Transverse colon (tissue), 4 donors: Measurements from ENCODE around the gene GLMP. TPM values are rescaled to one million over a fixed set of nuclear protein-coding genes. Genes with fewer than 3 reads are reported as not detected.
A peak's percentile ranks its signal among the peaks of the same experiment; 100 is the strongest.

Experiments
- DNase-seq: peaks from one replicate; pipeline ENCODE4 v3.0.0-alpha.2; 2019
- H3K27ac ChIP-seq, 4 donors: fragments of 200-600 bp; sonication (generic); 2 replicates each; pipeline ENCODE4 v1.5.1; 2016 to 2018; ENCODE audit warnings: inconsistent platforms in 4 of 4
- H3K27me3 ChIP-seq: fragments of 200-600 bp; sonication (generic); 2 replicates; pipeline ENCODE4 v1.5.1; 2017; ENCODE audit warnings: inconsistent platforms
- H3K36me3 ChIP-seq, 4 donors: fragments of 200-600 bp; sonication (generic); 2 replicates each; pipeline ENCODE4 v1.5.1; 2017 to 2019; ENCODE audit warnings: inconsistent platforms in 4 of 4
- H3K4me1 ChIP-seq, 4 donors: fragments of 200-600 bp; sonication (generic); 2 replicates each; pipeline ENCODE4 v1.5.1; 2017 to 2020; ENCODE audit warnings: inconsistent platforms in 4 of 4
- H3K4me3 ChIP-seq, 4 donors: fragments of 200-600 bp; sonication (generic); 1 replicate in 1 of 4; 2 replicates in 3 of 4; pipeline versions ENCODE4 v1.5.1 to v1.6.1; 2017 to 2019; ENCODE audit warnings: inconsistent platforms in 4 of 4
- H3K9me3 ChIP-seq, 2 donors: fragments of 200-600 bp; sonication (generic); 2 replicates each; pipeline ENCODE4 v1.5.1; 2017 to 2019; ENCODE audit warnings: inconsistent platforms in 2 of 2
- CTCF ChIP-seq, 5 experiments: fragments of 200-600 bp in 3 of 5; fragments of 450-650 bp in 2 of 5; sonication (generic) in 3 of 5; IDR thresholded peaks; 1 replicate in 2 of 5; 2 replicates in 3 of 5; pipeline ENCODE4 v1.5.1; 2016 to 2017; ENCODE audit warnings: antibody characterized with exemption in 5 of 5, inconsistent platforms in 3 of 5, mild to moderate bottlenecking in 2 of 5, moderate library complexity in 1 of 5
- EP300 ChIP-seq: sonication (generic); formaldehyde crosslinking; IDR thresholded peaks from one replicate; pipeline ENCODE4 v1.6.1; 2017; ENCODE audit warnings: antibody characterized with exemption, low read depth
- POLR2A ChIP-seq: fragments of 450-650 bp; IDR thresholded peaks from one replicate; pipeline ENCODE4 v1.6.1; 2016; ENCODE audit warnings: antibody characterized with exemption, mild to moderate bottlenecking, moderate library complexity
- POLR2AphosphoS5 ChIP-seq, 3 donors: sonication (generic); formaldehyde crosslinking; IDR thresholded peaks; one replicate each; pipeline ENCODE4 v1.6.1; 2016; ENCODE audit warnings: antibody characterized with exemption in 3 of 3
- WGBS, 2 donors: methylation state at CpG; one replicate each; pipeline ENCODE4 v1.1.5; 2018; ENCODE audit warnings: low coverage in 1 of 2; 5-methylcytosine and 5-hydroxymethylcytosine counted together
- in situ Hi-C, 4 donors: fragments of 200-750 bp; cut with MboI; loops; one replicate each; pipeline versions ENCODE4 v1.15.0 to v1.15.1; 2017; ENCODE audit warnings: low sequenced_read_pairs in 3 of 4, low pct_ligation_motif_present in 1 of 4, low pct_unique_long_range_greater_than_20kb in 1 of 4
- intact Hi-C: fragments of 100-400 bp; cut with DNase I; formaldehyde crosslinking; loops from one replicate; pipeline ENCODE4 v1.15.1; 2023; ENCODE audit warnings: low total_unique reads
- total RNA-seq, 4 donors: library from RNA; depleted of rRNA; stranded (reverse); fragments of >200 nt; gene quantifications; one replicate each; pipeline ENCODE4 v1.1.0, GENCODE V29; 2016

The GLMP gene
- total RNA-seq, 4 donors from 2014 or later, result 4.0 to 65.9 (median 38.2) TPM

GRCh38 chr1:156286061-156286460 lies 9.4 kb downstream of the GLMP start:
- TF ChIP-seq CTCF (IDR thresholded peaks at IDR 0.05) (no peak), POLR2A (no peak)
- no peak overlapping the region for H3K4me3 ChIP-seq
- intact Hi-C loops (no loop called here), in situ Hi-C loops (no loop called here)
- no peaks in the 10 kb centered on the region for H3K36me3 ChIP-seq
- no peak for DNase-seq
- H3K27ac ChIP-seq, result no peak overlapping the region
- WGBS, 2 donors, result 83 to 96% methylated on average over 1 to 8 of the region's 8 CpGs
- peaks cover 9 to 29% (median 24%) of the 10 kb centered on the region in 4 donors for H3K4me1 ChIP-seq
- H3K27me3 ChIP-seq, result no peaks in the 10 kb centered on the region
- H3K9me3 ChIP-seq, result no peaks in the 10 kb centered on the region

- WGBS, 2 donors, result 89% methylated on average over 8 of the region's 21 CpGs; no CpG with 5 or more reads in 1 of the 2 donors
- Histone ChIP-seq H3K27me3 (no peaks in the 10 kb centered on the region), H3K9me3 (no peaks in the 10 kb centered on the region), H3K4me3 (no peak overlapping the region), H3K36me3 (no peaks in the 10 kb centered on the region), H3K4me1 (peaks cover 8 to 29% (median 21%) of the 10 kb centered on the region in 4 donors), H3K27ac (no peak overlapping the region)
- no peak for TF ChIP-seq CTCF (IDR thresholded peaks at IDR 0.05)
- TF ChIP-seq EP300, result no peak
- TF ChIP-seq POLR2AphosphoS5 (IDR thresholded peaks at IDR 0.05), result no peak
- no peak for TF ChIP-seq POLR2A
- intact Hi-C loops, result no loop called here
- in situ Hi-C loops, result no loop called here
- no peak for DNase-seq
Observed at GRCh38 chr1:156285437-156285836, 10.0 kb downstream of the GLMP start.

- Histone ChIP-seq H3K36me3 (no peaks in the 10 kb centered on the region), H3K9me3 (no peaks in the 10 kb centered on the region), H3K27me3 (no peaks in the 10 kb centered on the region), H3K27ac (no peak overlapping the region), H3K4me1 (peaks cover 8 to 36% (median 21%) of the 10 kb centered on the region in 4 donors), H3K4me3 (no peak overlapping the region)
- no peak for DNase-seq
- intact Hi-C loops, result no loop called here
- WGBS, 2 donors, result 78 to 80% methylated on average over 1 to 4 of the region's 4 CpGs
- no peak for TF ChIP-seq POLR2A
- TF ChIP-seq POLR2AphosphoS5 (IDR thresholded peaks at IDR 0.05), result no peak
- no peak for TF ChIP-seq CTCF (IDR thresholded peaks at IDR 0.05)
- no peak for TF ChIP-seq EP300
- in situ Hi-C loops, result no loop called here
Observed at GRCh38 chr1:156284757-156285156, 10.7 kb downstream of the GLMP start.

GRCh38 chr1:156284112-156284511 lies 11.4 kb downstream of the GLMP start, which contains the start of gene TMEM79:
Gene TMEM79, plus strand, starts transcription at chr1:156284325. Its CDS starts 902 bp downstream, at chr1:156285227.
- Histone ChIP-seq H3K27me3 (no peaks in the 10 kb centered on the region), H3K9me3 (no peaks in the 10 kb centered on the region), H3K27ac (peak within 1 kb of the TSS; percentile 90 to 95 (median 92)), H3K4me1 (peaks cover 8 to 39% (median 21%) of the 10 kb centered on the region in 4 donors), H3K4me3 (peak within 1 kb of the TSS; percentile 25 to 90 (median 82)), H3K36me3 (no peaks in the 10 kb centered on the region)
- intact Hi-C loops, result no loop called here
- WGBS, 2 donors, result 56 to 65% methylated on average over 2 to 7 of the region's 7 CpGs
- in situ Hi-C loops, result no loop called here
- peak; percentile 40 for DNase-seq
- TF ChIP-seq CTCF (IDR thresholded peaks at IDR 0.05), result no peak
- no peak for TF ChIP-seq POLR2A
- TF ChIP-seq POLR2AphosphoS5 (IDR thresholded peaks at IDR 0.05), result no peak
- TF ChIP-seq EP300, result no peak
